Adrenal gland (tissue), 12 donors: ENCODE data around the gene SQOR. TPM values are rescaled to one million over a fixed set of nuclear protein-coding genes. Genes with fewer than 3 reads are reported as not detected.

Experiments
- DNase-seq, 7 donors: peaks; one replicate each; pipeline ENCODE4 v3.0.0-alpha.2; 2019 to 2020
- H3K27ac ChIP-seq, 5 donors: fragments of 200-600 bp; sonication (generic) in 4 of 5; 1 replicate in 3 of 5; 2 replicates in 2 of 5; pipeline versions ENCODE4 v1.5.1 to v1.8.0; 2016 to 2020; ENCODE audit warnings: mild to moderate bottlenecking in 1 of 5
- H3K27me3 ChIP-seq: fragments of 200-600 bp; 2 replicates; pipeline ENCODE4 v1.8.0; 2021
- H3K36me3 ChIP-seq, 2 donors: fragments of 200-600 bp; replicated peaks in 1 of 2; 1 replicate in 1 of 2; 2 replicates in 1 of 2; pipeline versions ENCODE4 v1.5.1 to v1.8.0; 2018 to 2022
- H3K4me1 ChIP-seq, 2 donors: fragments of 200-600 bp; replicated peaks in 1 of 2; 1 replicate in 1 of 2; 2 replicates in 1 of 2; pipeline versions ENCODE4 v1.5.1 to v1.8.0; 2018 to 2021
- H3K4me3 ChIP-seq, 4 donors: fragments of 200-600 bp; sonication (generic) in 3 of 4; one replicate each; pipeline ENCODE4 v1.5.1; 2016 to 2018
- H3K9me3 ChIP-seq, 3 donors: fragments of 200-600 bp; sonication (generic) in 1 of 3; replicated peaks in 1 of 3; 1 replicate in 2 of 3; 2 replicates in 1 of 3; pipeline versions ENCODE4 v1.5.1 to v1.8.0; 2016 to 2021
- CTCF ChIP-seq, 6 experiments: fragments of 450-650 bp in 4 of 6; fragments of 200-600 bp in 2 of 6; sonication (generic) in 1 of 6; IDR thresholded peaks; 1 replicate in 5 of 6; 2 replicates in 1 of 6; pipeline versions ENCODE4 v1.5.1 to v1.8.0; 2016 to 2021; ENCODE audit warnings: antibody characterized with exemption in 6 of 6, mild to moderate bottlenecking in 2 of 6, moderate library complexity in 1 of 6
- POLR2A ChIP-seq, 2 donors: fragments of 450-650 bp; IDR thresholded peaks; one replicate each; pipeline ENCODE4 v1.6.1; 2017; ENCODE audit warnings: antibody characterized with exemption in 2 of 2, mild to moderate bottlenecking in 2 of 2, moderate library complexity in 1 of 2
- WGBS, 4 donors: extraction: QIAGEN DNeasy Blood & Tissue Kit in 2 of 4; methylation state at CpG; one replicate each; pipeline versions ENCODE4 v1.1.5 to v1.1.7; 2013 to 2017; 5-methylcytosine and 5-hydroxymethylcytosine counted together
- intact Hi-C, 2 donors: fragments of 100-400 bp; cut with DNase I; formaldehyde crosslinking; loops; one replicate each; pipeline versions ENCODE4 v1.14.1 to v1.15.0; 2022 to 2023
- polyA plus RNA-seq, 3 donors: library from polyadenylated mRNA; stranded (reverse); fragments of 200-250 nt in 2 of 3; fragments of 350-450 nt in 1 of 3; fragmentation: Illumina TruSeq in 1 of 3; extraction: RNeasy Lipid Tissue Mini Kit (QIAGEN cat#74804) in 1 of 3; gene quantifications; one replicate each; pipeline ENCODE4 v1.2.3, GENCODE V29; 2013 to 2014
- total RNA-seq, 9 donors: library from RNA; depleted of rRNA in 4 of 9; stranded (reverse); fragments of >200 nt in 4 of 9; fragments of 120-200 nt in 1 of 9; fragmentation: NEBNext Ultra II Directional in 1 of 9; extraction: Animal tissue kit (Norgen Biotek cat#: 25700) in 1 of 9; gene quantifications; one replicate each; pipeline versions ENCODE4 v1.1.0 to v1.2.4, GENCODE V29; 2013 to 2023
- donor health status: healthy with polysubstance abuse.
- donor health status: Bipolar disorder and iron deficiency.
- donor health status: DM: yes; HTN: yes; CAD: no.
- donor health status: DM: no; HTN: no; CAD: no.
- donor health status: DM: no; HTN: no; CAD: no.
- donor health status: DM: yes; HTN: yes; CAD: no.

The SQOR gene
- total and polyA plus RNA-seq, 12 donors = 2.9 to 92.7 (median 33.0) TPM

GRCh38 chr15:45628136-45628535 is 6.7 kb upstream of the SQOR start:
- intact Hi-C loops = no loop called here
- Histone ChIP-seq H3K9me3 (no peaks in the 10 kb centered on the region), H3K36me3 (no peaks in the 10 kb centered on the region), H3K27me3 (no peaks in the 10 kb centered on the region), H3K27ac (no peak overlapping the region), H3K4me3 (no peak overlapping the region), H3K4me1 (no peaks in the 10 kb centered on the region)
- TF ChIP-seq CTCF (IDR thresholded peaks at IDR 0.05) (no peak), POLR2A (IDR thresholded peaks at IDR 0.05) (no peak)
- DNase-seq = no peak
- WGBS, 4 donors = 83 to 90% (median 88%) methylated on average over 7 of the region's 7 CpGs

GRCh38 chr15:45630917-45631691 is 3.7 kb upstream of the SQOR start:
- no peak overlapping the region for H3K4me3 ChIP-seq
- peak in 4 of 7 donors; percentile 33 to 40 (median 38) for DNase-seq
- no peak for TF ChIP-seq CTCF (IDR thresholded peaks at IDR 0.05)
- TF ChIP-seq POLR2A (IDR thresholded peaks at IDR 0.05) = no peak
- 71 to 74% (median 72%) methylated on average over 7 of the region's 7 CpGs for WGBS, 4 donors
- H3K27me3 ChIP-seq = no peaks in the 10 kb centered on the region
- no peaks in the 10 kb centered on the region for H3K36me3 ChIP-seq
- no peaks in the 10 kb centered on the region for H3K9me3 ChIP-seq
- H3K27ac ChIP-seq = peak overlapping the region in 1 of 5 donors; percentile 30
- H3K4me1 ChIP-seq = peaks cover 7% of the 10 kb centered on the region in 2 donors
- intact Hi-C loops = no loop called here

GRCh38 chr15:45631776-45632175 is 3.1 kb upstream of the SQOR start:
- H3K27ac ChIP-seq = peak overlapping the region in 1 of 5 donors; percentile 30

GRCh38 chr15:45635191-45635638 is 386 bp downstream of the SQOR start:
- DNase-seq = peak; percentile 55 to 80 (median 68)
- WGBS, 4 donors = 0 to 1% (median 0%) methylated on average over 13 to 29 of the region's 29 CpGs
- H3K36me3 ChIP-seq = no peaks in the 10 kb centered on the region
- peak overlapping the region; percentile 78 to 93 (median 82) for H3K4me3 ChIP-seq
- H3K9me3 ChIP-seq = no peaks in the 10 kb centered on the region
- H3K4me1 ChIP-seq = peaks cover 18 to 35% of the 10 kb centered on the region in 2 donors
- TF ChIP-seq CTCF (IDR thresholded peaks at IDR 0.05) = peak; percentile 18 to 49 (median 42)
- no peak for TF ChIP-seq POLR2A (IDR thresholded peaks at IDR 0.05)
- H3K27ac ChIP-seq = peak overlapping the region; percentile 87 to 95 (median 89)
- H3K27me3 ChIP-seq = no peaks in the 10 kb centered on the region
- intact Hi-C loops = no loop called here

More at GRCh38 chr15:45631776-45632175, 3.1 kb upstream of the SQOR start:
- 46 to 90% (median 74%) methylated on average over 2 of the region's 2 CpGs for WGBS, 4 donors
- no peaks in the 10 kb centered on the region for H3K9me3 ChIP-seq
- H3K36me3 ChIP-seq = no peaks in the 10 kb centered on the region
- no peak for TF ChIP-seq POLR2A (IDR thresholded peaks at IDR 0.05)
- no peak for TF ChIP-seq CTCF (IDR thresholded peaks at IDR 0.05)
- intact Hi-C loops = no loop called here
- peak overlapping the region in 1 of 4 donors; percentile 15 for H3K4me3 ChIP-seq
- DNase-seq = no peak
- peaks cover 8 to 14% of the 10 kb centered on the region in 2 donors for H3K4me1 ChIP-seq
- H3K27me3 ChIP-seq = no peaks in the 10 kb centered on the region
